Mesenchymal stem cell (in vitro differentiated cells and primary cell): ENCODE measurements around the gene RRAS2.

Experiments used
- DNase-seq: peaks from one replicate; pipeline ENCODE4 v3.0.0-alpha.2; 2013
- H2AFZ ChIP-seq: one replicate; pipeline ENCODE4 v1.6.1; 2013; ENCODE audit warnings: low read depth, mild to moderate bottlenecking, control low read depth, inconsistent platforms, low read length, moderate library complexity
- H2AK5ac ChIP-seq: 2 replicates; pipeline ENCODE4 v1.6.1; 2013; ENCODE audit warnings: low read length, moderate library complexity, mild to moderate bottlenecking, inconsistent platforms; ENCODE audit not compliant: severe bottlenecking
- H2BK120ac ChIP-seq: one replicate; pipeline ENCODE4 v1.6.1; 2013; ENCODE audit warnings: low read depth, mild to moderate bottlenecking, inconsistent platforms, low read length, moderate library complexity
- H2BK12ac ChIP-seq, 2 experiments: one replicate each; pipeline ENCODE4 v1.6.1; 2013; ENCODE audit warnings: inconsistent platforms in 2 of 2, low read length in 2 of 2, mild to moderate bottlenecking in 2 of 2, moderate library complexity in 2 of 2, control low read depth in 1 of 2
- H2BK15ac ChIP-seq: one replicate; pipeline ENCODE4 v1.6.1; 2013; ENCODE audit warnings: mild to moderate bottlenecking, low read depth, inconsistent platforms; ENCODE audit not compliant: poor library complexity, severe bottlenecking
- H2BK5ac ChIP-seq: 2 replicates; pipeline ENCODE4 v1.6.1; 2013; ENCODE audit warnings: low read depth, mild to moderate bottlenecking, low read length, control low read depth, inconsistent platforms; ENCODE audit not compliant: poor library complexity, severe bottlenecking
- H3K14ac ChIP-seq, 2 experiments: one replicate each; pipeline ENCODE4 v1.6.1; 2013; ENCODE audit warnings: inconsistent platforms in 2 of 2, low read length in 2 of 2, control low read depth in 1 of 2, mild to moderate bottlenecking in 1 of 2, moderate library complexity in 1 of 2
- H3K18ac ChIP-seq, 2 experiments: one replicate each; pipeline ENCODE4 v1.6.1; 2013; ENCODE audit warnings: inconsistent platforms in 2 of 2, low read length in 2 of 2, control low read depth in 1 of 2, low read depth in 1 of 2, mild to moderate bottlenecking in 1 of 2
- H3K23ac ChIP-seq, 2 experiments: one replicate each; pipeline ENCODE4 v1.6.1; 2013; ENCODE audit warnings: inconsistent platforms in 2 of 2, low read length in 2 of 2, mild to moderate bottlenecking in 2 of 2, moderate library complexity in 2 of 2, control low read depth in 1 of 2
- H3K27ac ChIP-seq: 2 replicates; pipeline ENCODE4 v1.5.1; 2013; ENCODE audit warnings: mild to moderate bottlenecking, moderate library complexity, low read length, control low read depth, inconsistent platforms; ENCODE audit not compliant: poor library complexity, severe bottlenecking
- H3K27me3 ChIP-seq, 2 experiments: 2 replicates each; pipeline versions ENCODE4 v1.6.1 to v1.7.0; 2013; ENCODE audit warnings: low read length in 2 of 2, mild to moderate bottlenecking in 2 of 2, moderate library complexity in 2 of 2, control low read depth in 1 of 2, inconsistent platforms in 1 of 2; ENCODE audit not compliant: control insufficient read depth in 1 of 2, insufficient read depth in 1 of 2
- H3K36me3 ChIP-seq, 2 experiments: 2 replicates each; pipeline versions ENCODE4 v1.6.1 to v1.7.0; 2013; ENCODE audit warnings: low read length in 2 of 2, control low read depth in 1 of 2, inconsistent platforms in 1 of 2, low read depth in 1 of 2, mild to moderate bottlenecking in 1 of 2; ENCODE audit not compliant: insufficient read depth in 2 of 2, control insufficient read depth in 1 of 2
- H3K4ac ChIP-seq, 2 experiments: one replicate each; pipeline ENCODE4 v1.6.1; 2013; ENCODE audit warnings: inconsistent platforms in 2 of 2, low read length in 2 of 2, mild to moderate bottlenecking in 2 of 2, moderate library complexity in 2 of 2, control low read depth in 1 of 2, low read depth in 1 of 2
- H3K4me1 ChIP-seq: 2 replicates; pipeline ENCODE4 v1.6.1; 2013; ENCODE audit warnings: low read depth, low read length, control low read depth; ENCODE audit not compliant: control insufficient read depth, insufficient read depth
- H3K4me2 ChIP-seq: 2 replicates; pipeline ENCODE4 v1.6.1; 2013; ENCODE audit warnings: low read length, mild to moderate bottlenecking, inconsistent platforms; ENCODE audit not compliant: poor library complexity, severe bottlenecking
- H3K4me3 ChIP-seq, 2 experiments: 2 replicates each; pipeline versions ENCODE4 v1.5.1 to v1.7.0; 2013; ENCODE audit warnings: low read length in 2 of 2, mild to moderate bottlenecking in 2 of 2, control low read depth in 1 of 2, low read depth in 1 of 2; ENCODE audit not compliant: insufficient read depth in 1 of 2
- H3K79me1 ChIP-seq: replicated peaks from 2 replicates; pipeline ENCODE4 v1.6.1; 2013; ENCODE audit warnings: mild to moderate bottlenecking, control low read depth, low read length, inconsistent platforms; ENCODE audit not compliant: poor library complexity, severe bottlenecking
- H3K9ac ChIP-seq: 2 replicates; pipeline ENCODE4 v1.7.0; 2013; ENCODE audit warnings: mild to moderate bottlenecking, low read length, moderate library complexity
- H3K9me3 ChIP-seq: 2 replicates; pipeline ENCODE4 v1.7.0; 2013; ENCODE audit warnings: mild to moderate bottlenecking, low read length; ENCODE audit not compliant: control insufficient read depth
- H4K8ac ChIP-seq: one replicate; pipeline ENCODE4 v1.6.1; 2013; ENCODE audit warnings: inconsistent platforms, mild to moderate bottlenecking, low read length, moderate library complexity
- H4K91ac ChIP-seq: one replicate; pipeline ENCODE4 v1.6.1; 2013; ENCODE audit warnings: mild to moderate bottlenecking, low read length, inconsistent platforms
- WGBS: methylation state at CpG from one replicate; pipeline ENCODE4 v1.1.7; 2013; ENCODE audit warnings: mixed read lengths; 5-methylcytosine and 5-hydroxymethylcytosine counted together

RRAS2 gene

DNA sequence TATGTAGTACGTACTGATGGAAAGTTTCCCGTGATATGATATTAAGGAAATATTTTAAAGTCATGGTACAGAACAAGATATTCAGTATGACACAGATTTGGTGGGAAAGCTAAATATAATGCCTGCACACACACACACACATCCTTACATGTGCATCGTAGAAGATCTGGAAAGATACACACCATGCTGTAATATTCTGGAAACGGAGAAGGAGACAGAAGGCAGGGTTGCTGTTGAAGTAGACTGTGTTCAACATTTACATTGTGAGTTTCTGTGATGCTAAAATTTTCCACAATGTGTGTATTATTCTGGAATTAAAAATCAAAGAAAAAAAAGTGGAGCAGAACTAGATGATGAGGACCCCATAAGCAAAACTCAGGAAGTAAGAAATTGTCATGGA, 118.0 kb downstream of the RRAS2 start:
- DNase-seq, result no peak
- no peak overlapping the region for H2AK5ac ChIP-seq
- no peak overlapping the region for H2BK5ac ChIP-seq
- no peaks in the 10 kb centered on the region for H3K9me3 ChIP-seq
- no peak overlapping the region for H3K4me2 ChIP-seq
- H3K4me1 ChIP-seq, result no peaks in the 10 kb centered on the region
- no peak overlapping the region for H3K9ac ChIP-seq
- no peak overlapping the region for H3K18ac ChIP-seq
- no peak overlapping the region for H2BK120ac ChIP-seq
- no peak overlapping the region for H2BK12ac ChIP-seq
- H2BK15ac ChIP-seq, result no peak overlapping the region
- H3K36me3 ChIP-seq, result no peaks in the 10 kb centered on the region
- peaks cover 4 to 65% of the 10 kb centered on the region in 2 experiments for H3K27me3 ChIP-seq
- no peaks in the 10 kb centered on the region for H3K79me1 ChIP-seq
- no peak overlapping the region for H3K27ac ChIP-seq
- WGBS, result 90% methylated on average over 2 of the region's 4 CpGs
- H3K14ac ChIP-seq, result no peak overlapping the region
- no peak overlapping the region for H2AFZ ChIP-seq
- no peak overlapping the region for H3K4me3 ChIP-seq
- H3K4ac ChIP-seq, result no peak overlapping the region
- no peak overlapping the region for H4K91ac ChIP-seq
- H4K8ac ChIP-seq, result no peak overlapping the region
- H3K23ac ChIP-seq, result no peak overlapping the region

- H3K4me3 ChIP-seq, result no peak overlapping the region
- H3K4me1 ChIP-seq, result no peaks in the 10 kb centered on the region
- H3K27me3 ChIP-seq, result peaks cover 4 to 62% of the 10 kb centered on the region in 2 experiments
- no peak overlapping the region for H3K23ac ChIP-seq
- no peak overlapping the region for H3K14ac ChIP-seq
- H2BK5ac ChIP-seq, result no peak overlapping the region
- H3K36me3 ChIP-seq, result no peaks in the 10 kb centered on the region
- no peak overlapping the region for H4K91ac ChIP-seq
- no peak overlapping the region for H3K9ac ChIP-seq
- H3K4ac ChIP-seq, result no peak overlapping the region
- no peak overlapping the region for H2BK15ac ChIP-seq
- H3K27ac ChIP-seq, result no peak overlapping the region
- DNase-seq, result no peak
- H4K8ac ChIP-seq, result no peak overlapping the region
- no peak overlapping the region for H2AK5ac ChIP-seq
- no peak overlapping the region for H3K18ac ChIP-seq
- no peak overlapping the region for H3K4me2 ChIP-seq
- H2BK12ac ChIP-seq, result no peak overlapping the region
- H2AFZ ChIP-seq, result no peak overlapping the region
- H2BK120ac ChIP-seq, result no peak overlapping the region
- no peaks in the 10 kb centered on the region for H3K9me3 ChIP-seq
- no peaks in the 10 kb centered on the region for H3K79me1 ChIP-seq
Observed at GRCh38 chr11:14240221-14240620, 118.8 kb downstream of the RRAS2 start.

GRCh38 chr11:14237444-14237961, 121.5 kb downstream of the RRAS2 start:
- H2BK12ac ChIP-seq, result no peak overlapping the region
- no peaks in the 10 kb centered on the region for H3K79me1 ChIP-seq
- 83% methylated on average over 9 of the region's 9 CpGs for WGBS
- H3K4me1 ChIP-seq, result no peaks in the 10 kb centered on the region
- no peak overlapping the region for H2BK15ac ChIP-seq
- no peak overlapping the region for H3K23ac ChIP-seq
- DNase-seq, result no peak
- H4K8ac ChIP-seq, result no peak overlapping the region
- no peak overlapping the region for H4K91ac ChIP-seq
- no peak overlapping the region for H3K4me2 ChIP-seq
- no peaks in the 10 kb centered on the region for H3K36me3 ChIP-seq
- no peak overlapping the region for H3K27ac ChIP-seq
- H3K4me3 ChIP-seq, result no peak overlapping the region
- H3K4ac ChIP-seq, result no peak overlapping the region
- peaks cover 4 to 41% of the 10 kb centered on the region in 2 experiments for H3K27me3 ChIP-seq
- H2BK120ac ChIP-seq, result no peak overlapping the region
- no peaks in the 10 kb centered on the region for H3K9me3 ChIP-seq
- H3K18ac ChIP-seq, result no peak overlapping the region
- H2AK5ac ChIP-seq, result no peak overlapping the region
- no peak overlapping the region for H2AFZ ChIP-seq
- H3K9ac ChIP-seq, result no peak overlapping the region
- no peak overlapping the region for H2BK5ac ChIP-seq
- H3K14ac ChIP-seq, result no peak overlapping the region

- Histone ChIP-seq H2BK120ac (no peak overlapping the region), H2AFZ (no peak overlapping the region), H4K91ac (no peak overlapping the region), H3K79me1 (no peaks in the 10 kb centered on the region), H3K9ac (no peak overlapping the region), H2BK15ac (no peak overlapping the region), H3K4me1 (no peaks in the 10 kb centered on the region), H3K18ac (no peak overlapping the region), H3K14ac (no peak overlapping the region), H3K4me3 (no peak overlapping the region), H3K36me3 (no peaks in the 10 kb centered on the region), H3K27me3 (peaks cover 4 to 37% of the 10 kb centered on the region in 2 experiments), H2AK5ac (no peak overlapping the region), H2BK5ac (no peak overlapping the region), H3K4me2 (no peak overlapping the region), H3K27ac (no peak overlapping the region), H2BK12ac (no peak overlapping the region), H3K23ac (no peak overlapping the region), H3K4ac (no peak overlapping the region), H3K9me3 (no peaks in the 10 kb centered on the region), H4K8ac (no peak overlapping the region)
- 88% methylated on average over 1 of the region's 1 CpG for WGBS
- DNase-seq, result no peak
Observed at GRCh38 chr11:14235701-14236100, 123.3 kb downstream of the RRAS2 start.
